Mesendoderm (in vitro differentiated cells): ENCODE measurements around the gene C2orf76.

Experiments used
- DNase-seq: peaks from one replicate; pipeline ENCODE4 v3.0.0; 2013
- H2AK5ac ChIP-seq: 2 replicates; pipeline ENCODE4 v1.6.1; 2013; ENCODE audit warnings: low read length, inconsistent platforms
- H2BK120ac ChIP-seq: 2 replicates; pipeline ENCODE4 v1.6.1; 2013; ENCODE audit warnings: low read depth, mild to moderate bottlenecking, low read length, moderate library complexity, mixed read lengths
- H2BK15ac ChIP-seq: replicated peaks from 2 replicates; pipeline ENCODE4 v1.6.1; 2013; ENCODE audit warnings: low read depth, mild to moderate bottlenecking, moderate library complexity
- H2BK5ac ChIP-seq: 2 replicates; pipeline ENCODE4 v1.6.1; 2013; ENCODE audit warnings: low read length, inconsistent platforms
- H3K18ac ChIP-seq: 2 replicates; pipeline ENCODE4 v1.6.1; 2013; ENCODE audit warnings: mild to moderate bottlenecking, low read length, mixed read lengths
- H3K23ac ChIP-seq: one replicate; pipeline ENCODE4 v1.6.1; 2013; ENCODE audit warnings: low read length
- H3K27ac ChIP-seq: 2 replicates; pipeline ENCODE4 v1.5.1; 2013; ENCODE audit warnings: low read depth, mild to moderate bottlenecking, inconsistent platforms, low read length, moderate library complexity
- H3K27me3 ChIP-seq: 2 replicates; pipeline ENCODE4 v1.6.1; 2013; ENCODE audit warnings: low read length, control low read depth, mild to moderate bottlenecking, inconsistent platforms; ENCODE audit not compliant: insufficient read depth, poor library complexity
- H3K36me3 ChIP-seq: 2 replicates; pipeline ENCODE4 v1.6.1; 2013; ENCODE audit warnings: low read length, inconsistent platforms; ENCODE audit not compliant: control insufficient read depth, insufficient read depth
- H3K4ac ChIP-seq: one replicate; pipeline ENCODE4 v1.6.1; 2013; ENCODE audit warnings: low read depth, mild to moderate bottlenecking, low read length, moderate library complexity
- H3K4me1 ChIP-seq: 2 replicates; pipeline ENCODE4 v1.6.1; 2013; ENCODE audit warnings: low read depth, low read length, inconsistent platforms; ENCODE audit not compliant: control insufficient read depth
- H3K4me2 ChIP-seq: 2 replicates; pipeline ENCODE4 v1.6.1; 2013; ENCODE audit warnings: low read length
- H3K4me3 ChIP-seq: 2 replicates; pipeline ENCODE4 v1.5.1; 2013; ENCODE audit warnings: mild to moderate bottlenecking, low read length
- H3K56ac ChIP-seq: one replicate; pipeline ENCODE4 v1.6.1; 2013; ENCODE audit warnings: low read length
- H3K79me1 ChIP-seq: 2 replicates; pipeline ENCODE4 v1.6.1; 2013; ENCODE audit warnings: low read length, inconsistent platforms
- H3K79me2 ChIP-seq: 2 replicates; pipeline ENCODE4 v1.6.1; 2013; ENCODE audit warnings: mild to moderate bottlenecking, low read length; ENCODE audit not compliant: control insufficient read depth, insufficient read depth
- H3K9ac ChIP-seq: 2 replicates; pipeline ENCODE4 v1.6.1; 2013; ENCODE audit warnings: low read length, inconsistent platforms
- H4K5ac ChIP-seq: one replicate; pipeline ENCODE4 v1.6.1; 2013; ENCODE audit warnings: low read length
- H4K8ac ChIP-seq: one replicate; pipeline ENCODE4 v1.6.1; 2013; ENCODE audit warnings: low read depth, mild to moderate bottlenecking, control low read depth, low read length, moderate library complexity
- WGBS: extraction: QIAGEN DNeasy Blood & Tissue Kit; methylation state at CpG from one replicate; pipeline ENCODE4 v1.1.7; 2013; ENCODE audit warnings: low lambda C conversion rate, missing lambda C conversion rate; ENCODE audit not compliant: insufficient coverage; ENCODE audit errors: extremely low coverage; 5-methylcytosine and 5-hydroxymethylcytosine counted together

Gene C2orf76

DNA sequence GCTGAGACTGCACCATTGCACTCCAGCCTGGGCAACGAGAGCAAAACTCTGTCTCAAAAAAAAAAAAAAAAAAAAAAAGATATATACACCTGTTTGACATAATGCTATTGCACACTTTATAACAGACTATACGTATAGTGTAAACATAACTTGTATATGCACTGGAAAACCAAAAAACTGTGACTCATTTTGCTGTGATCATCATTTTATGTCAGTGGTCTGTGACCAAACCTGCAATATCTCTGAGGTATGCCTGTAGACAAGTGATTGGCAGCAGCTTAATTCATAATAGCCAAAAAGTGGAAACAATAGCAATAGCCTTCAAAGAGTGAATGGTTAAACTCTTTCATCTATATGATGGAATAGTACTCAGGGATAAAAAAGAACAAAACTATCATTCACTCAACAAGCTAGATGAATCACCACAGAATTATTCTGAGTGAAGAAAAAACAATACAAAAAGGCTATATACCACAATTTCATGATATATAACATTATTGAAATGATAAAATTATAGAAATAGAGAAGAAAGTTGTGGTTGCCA, 6.1 kb downstream of the C2orf76 start:
- Histone ChIP-seq H3K9ac (no peak overlapping the region), H4K8ac (no peak overlapping the region), H2BK5ac (no peak overlapping the region), H2BK120ac (no peak overlapping the region), H3K36me3 (no peaks in the 10 kb centered on the region), H3K23ac (no peak overlapping the region), H4K5ac (no peak overlapping the region), H2BK15ac (no peak overlapping the region), H3K4me3 (no peak overlapping the region), H3K4ac (no peak overlapping the region), H3K4me2 (no peak overlapping the region), H3K4me1 (peaks cover 2% of the 10 kb centered on the region), H3K18ac (no peak overlapping the region), H3K27me3 (no peaks in the 10 kb centered on the region), H3K27ac (no peak overlapping the region), H3K79me1 (no peaks in the 10 kb centered on the region), H3K56ac (no peak overlapping the region), H2AK5ac (no peak overlapping the region), H3K79me2 (peaks cover 3% of the 10 kb centered on the region)
- no peak for DNase-seq
- WGBS = no CpG with 5 or more reads among the region's 2 CpGs

- Histone ChIP-seq H3K23ac (no peak overlapping the region), H3K18ac (no peak overlapping the region), H2BK5ac (no peak overlapping the region), H3K9ac (no peak overlapping the region), H3K4me3 (no peak overlapping the region), H2BK120ac (no peak overlapping the region), H3K27ac (no peak overlapping the region), H4K5ac (no peak overlapping the region), H3K4me1 (peaks cover 2% of the 10 kb centered on the region), H4K8ac (no peak overlapping the region), H3K36me3 (no peaks in the 10 kb centered on the region), H3K27me3 (no peaks in the 10 kb centered on the region), H3K79me2 (no peaks in the 10 kb centered on the region), H3K56ac (no peak overlapping the region), H3K4ac (no peak overlapping the region), H3K4me2 (no peak overlapping the region), H2AK5ac (no peak overlapping the region), H3K79me1 (no peaks in the 10 kb centered on the region), H2BK15ac (no peak overlapping the region)
- no CpG with 5 or more reads among the region's 6 CpGs for whole genome bisulfite sequencing
- no peak for DNase-seq
Observed at GRCh38 chr2:119359774-119360173, 6.9 kb downstream of the C2orf76 start.

DNA sequence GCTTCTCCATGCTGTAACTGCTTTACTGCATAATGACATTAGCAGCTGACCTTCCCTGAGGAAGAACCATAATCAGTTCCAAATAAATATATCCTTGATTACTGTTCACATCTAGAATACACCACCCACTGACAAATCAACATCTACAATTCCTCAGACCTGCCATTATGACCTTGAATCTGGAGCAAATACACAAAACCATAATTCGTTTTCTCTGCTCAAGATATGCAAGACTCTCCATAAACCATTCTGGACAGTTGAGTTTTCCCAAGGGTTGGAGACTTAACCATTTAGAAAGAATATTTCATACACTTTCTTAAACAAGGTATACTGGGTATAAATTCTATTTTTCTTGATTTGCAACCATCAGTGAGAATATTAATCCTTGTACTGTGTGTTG, 11.8 kb downstream of the C2orf76 start:
- no peak overlapping the region for H3K23ac ChIP-seq
- H3K56ac ChIP-seq = no peak overlapping the region
- no peak overlapping the region for H4K8ac ChIP-seq
- H3K9ac ChIP-seq = no peak overlapping the region
- no peak overlapping the region for H3K27ac ChIP-seq
- H3K4me3 ChIP-seq = no peak overlapping the region
- no peak overlapping the region for H3K4ac ChIP-seq
- no peaks in the 10 kb centered on the region for H3K4me1 ChIP-seq
- H4K5ac ChIP-seq = no peak overlapping the region
- no CpG with 5 or more reads among the region's 1 CpG for WGBS
- no peak overlapping the region for H3K18ac ChIP-seq
- H3K36me3 ChIP-seq = no peaks in the 10 kb centered on the region
- H3K27me3 ChIP-seq = no peaks in the 10 kb centered on the region
- no peak overlapping the region for H2BK5ac ChIP-seq
- no peak overlapping the region for H3K4me2 ChIP-seq
- no peaks in the 10 kb centered on the region for H3K79me2 ChIP-seq
- H2AK5ac ChIP-seq = no peak overlapping the region
- H2BK15ac ChIP-seq = no peak overlapping the region
- no peak for DNase-seq
- H3K79me1 ChIP-seq = no peaks in the 10 kb centered on the region
- no peak overlapping the region for H2BK120ac ChIP-seq

- Histone ChIP-seq H4K8ac (no peak overlapping the region), H3K36me3 (no peaks in the 10 kb centered on the region), H3K4me3 (no peak overlapping the region), H3K18ac (no peak overlapping the region), H3K4me1 (peaks cover 2% of the 10 kb centered on the region), H2BK120ac (no peak overlapping the region), H3K27ac (no peak overlapping the region), H3K23ac (no peak overlapping the region), H3K27me3 (no peaks in the 10 kb centered on the region), H3K79me1 (no peaks in the 10 kb centered on the region), H2BK15ac (no peak overlapping the region), H3K79me2 (no peaks in the 10 kb centered on the region), H3K4me2 (no peak overlapping the region), H4K5ac (no peak overlapping the region), H3K9ac (no peak overlapping the region), H2BK5ac (no peak overlapping the region), H2AK5ac (no peak overlapping the region), H3K4ac (no peak overlapping the region), H3K56ac (no peak overlapping the region)
- peak; percentile 36 for DNase-seq
Observed at GRCh38 chr2:119352357-119352756, 14.3 kb downstream of the C2orf76 start.

DNA sequence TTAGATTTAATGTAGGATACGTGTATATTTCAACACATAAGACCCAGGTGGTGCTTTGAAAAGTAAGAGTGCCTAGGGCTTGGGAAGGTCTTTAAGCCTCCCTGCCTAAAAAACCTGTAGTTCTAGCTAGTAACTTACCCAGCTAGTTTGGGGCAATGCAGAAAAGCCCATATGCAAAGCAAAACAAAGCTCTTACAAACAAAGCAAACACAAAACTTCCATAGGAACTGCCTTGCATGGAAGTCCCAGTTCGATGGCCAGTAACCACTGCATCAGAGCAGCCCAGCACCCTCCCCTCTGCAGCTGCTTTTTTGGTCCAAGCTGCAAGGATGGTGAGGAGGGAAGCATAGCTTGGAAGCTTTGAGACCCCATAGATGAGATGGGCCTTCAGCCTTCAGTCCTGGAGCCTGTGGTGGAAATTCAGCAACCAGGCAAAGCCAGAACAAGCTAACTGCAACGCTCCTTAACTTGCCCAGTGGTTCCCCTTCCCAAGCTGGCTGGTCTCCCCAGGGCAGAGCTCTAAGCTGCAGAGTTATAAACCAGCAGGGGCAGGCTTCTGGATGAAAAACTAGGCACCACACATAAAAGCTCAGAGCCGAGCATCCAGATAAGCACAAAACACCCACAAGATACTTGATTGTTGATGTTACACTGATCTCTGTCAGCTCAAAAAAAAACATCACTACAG, 16.2 kb downstream of the C2orf76 start:
- Histone ChIP-seq H3K4ac (no peak overlapping the region), H3K4me1 (peaks cover 2% of the 10 kb centered on the region), H3K18ac (no peak overlapping the region), H3K79me2 (no peaks in the 10 kb centered on the region), H3K9ac (no peak overlapping the region), H2AK5ac (no peak overlapping the region), H2BK15ac (no peak overlapping the region), H2BK120ac (no peak overlapping the region), H3K27me3 (no peaks in the 10 kb centered on the region), H4K5ac (no peak overlapping the region), H3K79me1 (no peaks in the 10 kb centered on the region), H3K36me3 (no peaks in the 10 kb centered on the region), H2BK5ac (no peak overlapping the region), H3K23ac (no peak overlapping the region), H3K4me2 (no peak overlapping the region), H3K4me3 (no peak overlapping the region), H3K56ac (no peak overlapping the region), H3K27ac (no peak overlapping the region), H4K8ac (no peak overlapping the region)
- DNase-seq = peak; percentile 59
- no CpG with 5 or more reads among the region's 4 CpGs for WGBS

DNA sequence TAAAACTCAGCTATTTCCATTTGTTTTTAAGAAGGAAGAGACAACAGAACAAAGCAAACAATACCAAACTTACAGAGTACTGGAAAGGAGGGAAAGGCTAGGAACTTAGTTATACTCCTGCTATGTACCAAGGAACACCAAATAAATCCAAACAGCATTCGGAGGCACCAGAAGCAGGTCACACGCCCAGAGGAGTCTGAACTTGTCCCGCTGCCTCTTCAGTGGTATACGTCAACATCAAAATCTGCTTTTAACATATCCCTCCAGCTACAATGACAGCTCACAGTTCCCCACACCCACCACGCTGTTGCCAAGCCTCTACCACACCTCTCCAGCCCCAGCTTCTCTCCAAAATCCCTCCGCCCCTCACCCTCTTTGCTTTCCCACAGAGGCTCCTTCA, 17.3 kb downstream of the C2orf76 start:
- no peak overlapping the region for H2BK15ac ChIP-seq
- H2AK5ac ChIP-seq = no peak overlapping the region
- H3K18ac ChIP-seq = no peak overlapping the region
- no peaks in the 10 kb centered on the region for H3K27me3 ChIP-seq
- no peak overlapping the region for H3K56ac ChIP-seq
- no peak overlapping the region for H3K23ac ChIP-seq
- no peak overlapping the region for H2BK5ac ChIP-seq
- no peaks in the 10 kb centered on the region for H3K79me1 ChIP-seq
- H3K27ac ChIP-seq = no peak overlapping the region
- H3K4me2 ChIP-seq = no peak overlapping the region
- no CpG with 5 or more reads among the region's 6 CpGs for WGBS
- H4K5ac ChIP-seq = no peak overlapping the region
- H3K36me3 ChIP-seq = no peaks in the 10 kb centered on the region
- H3K4ac ChIP-seq = no peak overlapping the region
- peaks cover 2% of the 10 kb centered on the region for H3K4me1 ChIP-seq
- H3K4me3 ChIP-seq = no peak overlapping the region
- no peak overlapping the region for H3K9ac ChIP-seq
- H3K79me2 ChIP-seq = no peaks in the 10 kb centered on the region
- no peak for DNase-seq
- no peak overlapping the region for H4K8ac ChIP-seq
- no peak overlapping the region for H2BK120ac ChIP-seq
